NCI-H345 treated with DMSO at 0.1 percent for 48 hours (cell line): Measurements from ENCODE around the gene ZNHIT3.
"Not testable (repeated sequence)": the region's sequence is repeated elsewhere in the genome, so short reads cannot be mapped to it uniquely, and the experiment has no call there.

ENCODE experiments used
- DNase-seq: peaks from one replicate; lab custom pipeline; 2025; ENCODE audit not compliant: unreplicated experiment; lab: John Stamatoyannopoulos, UW

The ZNHIT3 gene

GRCh38 chr17:36482611-36483504 is 3.6 kb upstream of the ZNHIT3 start:
- DNase-seq: peak; percentile 70

GRCh38 chr17:36484021-36484420 is 2.5 kb upstream of the ZNHIT3 start:
- not testable (repeated sequence) for DNase-seq

- no peak for DNase-seq
Observed at GRCh38 chr17:36485027-36485426, 1.5 kb upstream of the ZNHIT3 start.

DNA sequence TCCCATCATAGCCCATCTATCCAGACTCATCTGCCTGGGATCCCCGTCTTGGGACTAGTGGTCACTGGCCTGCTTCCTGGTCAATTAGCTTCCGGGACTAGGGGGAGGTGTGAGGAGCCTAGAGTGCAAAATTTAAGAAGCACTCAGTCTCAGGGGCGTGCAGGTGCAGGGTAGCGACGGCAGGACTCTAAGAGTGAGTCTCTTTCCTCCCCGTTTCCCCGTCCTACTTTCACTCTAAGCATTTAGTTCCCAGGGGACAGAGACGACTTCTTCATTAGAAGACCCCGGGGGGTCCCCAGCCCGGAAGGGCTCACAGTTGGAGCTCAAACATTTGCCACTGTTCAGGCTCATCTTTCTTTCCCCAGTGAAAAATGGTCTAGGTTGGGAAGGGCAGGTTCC is 677 bp upstream of the ZNHIT3 start:
- no peak for DNase-seq

DNA sequence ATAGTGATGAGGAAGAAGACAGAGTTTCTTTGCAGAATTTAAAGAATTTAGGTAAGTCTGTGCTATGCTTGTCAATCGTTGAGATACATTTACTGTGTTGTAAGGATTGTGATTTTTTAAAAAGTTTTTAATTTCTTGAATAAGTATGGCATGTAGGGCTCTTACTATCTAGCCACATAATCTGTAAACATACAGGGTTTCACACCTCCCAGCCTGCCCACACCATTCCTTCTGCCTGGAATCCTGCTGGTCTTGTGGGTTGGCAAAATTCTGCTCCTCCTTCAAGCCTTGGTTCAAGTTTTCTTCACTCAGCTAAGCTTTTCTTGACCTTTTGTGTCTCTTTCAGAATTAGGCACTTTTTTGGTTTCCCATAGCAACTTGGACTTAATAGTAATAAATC is 7.5 kb downstream of the ZNHIT3 start:
- no peak for DNase-seq

DNA sequence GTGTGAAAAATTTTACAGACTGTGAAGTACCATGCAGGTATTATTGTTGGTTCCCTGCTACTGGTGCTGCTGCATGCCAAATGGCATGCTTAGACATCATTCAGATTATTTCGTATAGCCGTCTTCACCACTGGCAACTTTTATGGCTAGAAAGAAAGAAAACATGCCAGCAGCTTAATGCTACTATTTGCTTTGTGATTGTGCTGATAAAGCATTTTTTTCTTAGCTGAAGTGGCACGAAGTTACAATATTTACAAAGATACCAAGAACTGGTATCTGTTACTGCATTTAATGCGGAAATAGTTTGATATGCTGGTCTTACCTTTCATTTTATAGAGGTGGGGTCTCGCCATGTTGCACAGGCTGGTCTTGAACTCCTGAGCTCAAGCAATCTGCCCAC is 8.2 kb downstream of the ZNHIT3 start:
- no peak for DNase-seq

- DNase-seq: no peak
Observed at GRCh38 chr17:36495076-36495578, 8.6 kb downstream of the ZNHIT3 start.

DNA sequence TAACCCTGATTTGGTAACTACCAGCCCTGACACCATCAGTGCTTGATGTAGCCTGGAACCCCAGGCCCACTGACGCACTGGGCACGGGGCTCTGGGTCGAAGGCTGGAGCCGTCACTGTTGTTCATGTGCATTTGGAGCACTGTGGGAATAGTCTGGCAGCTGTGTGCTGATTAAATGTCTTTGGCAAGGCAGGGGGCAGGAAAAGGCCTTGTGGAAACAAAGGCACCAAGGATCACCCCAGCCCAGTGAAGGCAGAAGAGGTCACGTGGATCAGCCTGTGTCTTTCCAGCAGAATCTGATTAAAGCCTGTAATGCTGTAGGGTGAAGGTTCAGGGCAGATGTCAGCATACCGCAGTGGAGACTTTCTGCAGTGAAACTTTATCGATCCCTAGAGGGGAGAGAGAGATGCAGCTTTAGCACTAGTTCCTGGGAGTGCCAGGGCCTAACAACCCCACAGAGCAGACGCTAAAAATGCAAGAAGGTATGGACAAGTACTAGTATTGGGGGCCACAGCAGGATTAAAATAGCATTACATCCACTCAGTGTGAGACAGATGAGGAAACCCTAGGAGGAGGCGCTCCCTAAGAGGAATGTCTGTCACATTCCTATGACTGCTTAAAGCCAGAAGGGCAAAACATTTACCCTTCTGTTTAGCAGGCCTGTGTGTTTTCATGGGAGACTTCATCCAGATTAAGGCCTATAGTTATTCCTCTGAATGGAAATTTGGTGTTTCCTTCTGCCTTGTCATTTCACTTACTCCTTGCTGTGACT is 9.7 kb downstream of the ZNHIT3 start:
- DNase-seq: no peak

DNA sequence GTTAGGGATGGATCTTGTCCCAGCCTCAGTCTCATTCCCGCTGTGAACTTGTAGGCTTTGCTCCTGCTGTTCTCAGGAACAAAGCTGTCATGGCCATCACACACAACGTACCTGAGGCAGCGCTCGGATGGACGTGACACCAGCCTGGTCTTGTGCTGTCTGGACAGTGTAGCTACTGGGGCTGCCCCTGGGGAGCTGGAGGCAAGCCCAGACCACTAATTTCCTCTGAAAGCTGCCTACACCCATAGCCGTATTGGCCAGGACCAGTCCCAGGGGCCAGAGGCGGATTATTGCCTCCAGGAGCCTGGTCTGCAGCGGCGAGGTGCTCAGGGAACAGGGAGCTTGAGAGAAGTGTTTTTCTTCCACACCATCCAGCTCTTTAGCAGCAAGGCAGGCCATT is 11.7 kb downstream of the ZNHIT3 start:
- no peak for DNase-seq

- no peak for DNase-seq
Observed at GRCh38 chr17:36498560-36499300, 12.2 kb downstream of the ZNHIT3 start.

DNA sequence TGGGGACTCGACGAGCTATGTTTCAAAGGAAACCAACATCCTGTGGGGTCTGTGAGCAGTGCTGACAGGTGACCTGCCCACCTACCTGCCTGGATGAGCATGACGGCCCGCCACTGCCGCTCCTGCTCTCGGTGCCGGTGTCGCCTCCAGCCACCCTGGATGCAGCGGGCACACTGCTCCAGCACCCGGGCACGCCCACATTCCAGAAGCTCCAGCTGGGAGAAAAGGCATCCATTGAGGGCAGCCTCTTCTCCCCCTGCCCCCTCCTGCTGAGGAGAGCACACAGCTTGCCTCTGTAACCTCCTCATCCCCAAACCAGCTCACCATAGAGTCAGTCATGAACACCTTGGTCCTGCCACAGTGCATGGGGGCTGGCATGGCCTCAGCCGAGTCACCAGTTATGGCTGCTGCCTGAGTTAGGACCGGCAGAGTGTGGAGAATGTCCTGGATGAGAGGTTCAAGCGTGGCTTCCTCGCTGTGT is 14.3 kb downstream of the ZNHIT3 start:
- DNase-seq: no peak

DNA sequence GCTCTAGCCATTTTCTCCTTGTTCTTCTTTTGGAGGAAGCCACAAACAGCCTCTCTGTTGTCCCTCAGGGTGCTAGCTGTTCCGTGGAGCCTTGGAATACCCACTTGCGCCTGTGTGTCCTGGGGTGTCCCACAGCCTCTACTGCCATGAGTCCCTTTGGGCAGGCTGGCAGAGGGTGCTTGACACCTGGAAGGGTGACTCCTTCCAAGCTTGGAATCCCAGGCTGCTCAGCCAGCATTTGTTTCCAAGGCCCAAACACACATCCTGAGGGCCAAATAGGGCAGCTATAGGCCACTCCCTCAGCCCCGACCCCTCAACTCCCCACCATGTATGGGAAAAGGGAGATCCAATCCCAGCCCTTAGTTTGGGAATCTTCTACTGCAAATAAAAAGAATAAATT is 14.9 kb downstream of the ZNHIT3 start:
- DNase-seq: no peak

DNA sequence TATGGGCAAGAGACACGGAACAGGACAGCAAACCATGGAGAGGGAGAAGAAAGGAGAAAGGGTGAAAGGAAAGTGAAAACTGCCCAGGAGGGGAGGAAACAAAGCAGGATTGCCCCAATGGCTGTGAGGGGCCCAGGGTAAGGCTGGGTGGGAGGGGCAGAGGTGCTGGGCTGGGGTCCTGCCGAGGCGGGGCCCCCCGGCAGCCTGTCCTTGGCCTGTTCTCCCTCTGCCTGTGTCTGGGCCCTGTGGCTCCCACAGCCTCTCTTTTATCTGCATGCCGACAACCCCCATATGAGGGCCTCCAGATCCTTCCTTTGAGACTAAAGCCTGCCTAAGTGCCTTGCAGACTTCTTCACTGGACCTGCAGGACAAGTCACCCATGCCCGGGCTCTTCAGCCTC is 15.5 kb downstream of the ZNHIT3 start:
- no peak for DNase-seq

DNA sequence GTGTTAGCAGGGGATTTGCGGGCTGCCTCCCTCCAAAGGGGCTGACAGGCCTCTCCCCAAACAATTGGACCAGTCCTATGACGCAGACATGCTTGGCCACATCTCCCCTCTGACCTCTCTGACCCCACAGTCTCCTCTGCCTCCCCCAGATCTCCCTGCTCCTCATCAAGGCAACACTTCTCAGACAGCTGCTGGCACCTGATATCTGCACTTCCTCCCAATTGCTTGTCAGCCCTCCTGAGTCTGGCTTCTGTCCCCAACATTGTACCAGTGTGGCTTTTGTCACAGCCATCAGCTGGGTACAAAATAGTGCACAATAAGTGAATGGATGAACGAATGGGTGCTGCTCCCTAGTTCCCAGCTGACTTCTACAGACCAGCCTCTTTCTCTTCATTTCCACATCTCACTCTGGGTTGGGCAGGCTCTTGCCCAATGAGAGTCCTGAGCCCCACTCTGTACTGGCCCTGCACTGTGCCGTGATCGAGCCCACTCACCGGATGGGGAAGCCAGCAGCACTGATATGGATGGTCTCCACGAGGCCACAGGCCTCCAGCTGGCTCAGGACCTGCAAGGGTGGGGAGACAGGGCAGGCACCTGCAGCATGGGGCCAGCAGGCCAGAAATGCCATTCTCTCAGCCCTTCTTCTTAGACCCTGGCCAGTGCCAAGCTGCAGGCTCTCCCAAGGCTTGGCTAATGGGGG is 17.1 kb downstream of the ZNHIT3 start:
- DNase-seq: no peak

GRCh38 chr17:36504156-36504545 is 17.7 kb downstream of the ZNHIT3 start:
- DNase-seq: no peak

DNA sequence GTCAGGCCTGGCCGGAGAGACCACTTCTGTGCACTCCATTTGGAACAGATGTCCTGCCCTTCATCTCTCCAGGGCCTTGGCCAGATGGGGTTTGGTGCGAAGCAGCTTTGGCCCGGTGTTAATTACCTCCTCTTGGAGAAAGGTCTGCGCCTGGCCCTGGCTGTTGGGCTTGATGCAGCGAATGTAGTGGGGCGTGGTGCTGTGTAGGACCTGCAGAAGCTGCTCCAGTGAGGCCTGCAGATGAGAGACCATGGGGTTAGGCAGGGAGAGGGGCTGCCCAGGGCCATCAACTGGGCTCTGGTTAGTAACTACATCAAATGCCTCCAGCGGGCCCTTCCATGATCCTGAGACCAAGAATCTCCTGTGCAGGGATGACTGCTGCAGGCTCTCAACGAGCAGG is 18.7 kb downstream of the ZNHIT3 start:
- DNase-seq: no peak

DNA sequence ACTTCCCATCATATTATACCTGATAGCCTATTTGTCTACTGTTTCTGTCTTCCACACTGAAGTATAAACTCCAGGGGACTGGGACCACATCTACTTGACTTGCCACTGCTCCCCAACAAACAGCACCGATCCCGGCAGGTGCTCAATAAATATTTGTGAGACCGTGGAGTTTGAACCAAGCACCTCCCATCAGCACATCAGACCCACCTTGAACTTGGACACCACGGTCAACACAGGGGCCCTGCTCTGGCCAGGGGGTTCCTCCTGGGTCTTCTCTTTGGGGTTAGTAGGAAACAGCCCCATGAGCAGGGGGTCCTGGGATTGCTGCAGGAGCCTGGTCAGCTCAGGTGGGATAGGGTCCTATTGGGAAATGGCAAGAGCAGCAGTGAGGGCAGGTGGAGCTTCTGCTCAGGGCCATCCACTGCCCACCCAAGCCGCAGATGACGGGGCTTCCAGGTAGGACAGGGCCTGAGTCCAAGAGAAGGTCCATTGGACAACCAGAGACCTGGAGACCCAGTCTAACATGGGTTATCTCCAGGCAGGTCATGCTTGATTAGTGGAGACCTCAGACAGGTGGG is 19.9 kb downstream of the ZNHIT3 start:
- no peak for DNase-seq

- DNase-seq: no peak
Observed at GRCh38 chr17:36506831-36507230, 20.4 kb downstream of the ZNHIT3 start.

- no peak for DNase-seq
Observed at GRCh38 chr17:36507266-36507665, 20.8 kb downstream of the ZNHIT3 start.

- not testable (repeated sequence) for DNase-seq
Observed at GRCh38 chr17:36508439-36508838, 22.0 kb downstream of the ZNHIT3 start.
